IPS DF 6.9 (cell line): Measurements from ENCODE around the gene NDUFS6.

Experiments used
- DNase-seq: peaks from one replicate; pipeline ENCODE4 v3.0.0-alpha.2; 2013; ENCODE audit warnings: low read depth, low spot score
- H3K27ac ChIP-seq: one replicate; pipeline ENCODE4 v1.5.1; 2013; ENCODE audit warnings: low read length, control low read depth
- H3K27me3 ChIP-seq: 2 replicates; pipeline ENCODE4 v1.6.1; 2013; ENCODE audit warnings: mild to moderate bottlenecking, low read length; ENCODE audit not compliant: control insufficient read depth, insufficient read depth
- H3K36me3 ChIP-seq: 2 replicates; pipeline ENCODE4 v1.6.1; 2013; ENCODE audit warnings: low read length; ENCODE audit not compliant: control insufficient read depth, insufficient read depth
- H3K4me1 ChIP-seq: 2 replicates; pipeline ENCODE4 v1.6.1; 2013; ENCODE audit warnings: low read length; ENCODE audit not compliant: control insufficient read depth, insufficient read depth
- H3K4me3 ChIP-seq: 2 replicates; pipeline ENCODE4 v1.5.1; 2013; ENCODE audit warnings: mild to moderate bottlenecking, low read length
- H3K9me3 ChIP-seq: 2 replicates; pipeline ENCODE4 v1.6.1; 2013; ENCODE audit warnings: low read length, inconsistent platforms; ENCODE audit not compliant: control insufficient read depth, insufficient read depth
- WGBS: extraction: QIAGEN DNeasy Blood & Tissue Kit; methylation state at CpG from one replicate; pipeline ENCODE4 v1.1.7; 2013; ENCODE audit warnings: mixed read lengths, missing lambda C conversion rate; ENCODE audit not compliant: insufficient read length, insufficient coverage; 5-methylcytosine and 5-hydroxymethylcytosine counted together

NDUFS6 gene

DNA sequence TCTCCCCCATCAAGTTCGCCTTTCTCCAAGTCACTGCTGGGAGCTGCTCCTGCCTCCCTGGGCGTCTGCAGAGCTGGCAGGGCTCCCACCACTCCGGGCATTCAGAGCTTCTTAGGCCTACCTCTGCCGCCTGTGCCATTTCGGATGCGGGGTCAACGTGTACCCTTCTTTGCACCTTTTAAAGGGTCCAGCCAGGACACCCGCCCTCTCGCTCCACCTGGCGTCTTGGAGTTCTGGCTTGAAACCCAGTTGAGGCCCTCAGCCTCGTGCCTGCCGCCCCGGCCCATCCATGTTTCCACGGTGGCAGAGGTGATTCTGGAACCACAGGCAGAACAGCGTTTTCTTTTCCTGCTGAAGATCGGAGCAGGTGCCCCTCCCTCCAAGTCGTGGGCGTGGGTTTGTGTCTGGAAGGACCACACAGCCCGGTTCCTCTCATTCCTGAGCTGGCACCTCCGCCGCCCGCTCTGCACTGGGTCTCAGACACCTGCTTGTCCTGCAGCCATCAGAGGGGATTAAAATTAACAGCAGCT is 32.9 kb downstream of the NDUFS6 start:
- Histone ChIP-seq H3K4me3 (no peak overlapping the region), H3K27ac (no peak overlapping the region), H3K27me3 (no peaks in the 10 kb centered on the region), H3K36me3 (no peaks in the 10 kb centered on the region; the same call in 1 of the 2 replicates), H3K9me3 (no peaks in the 10 kb centered on the region), H3K4me1 (no peaks in the 10 kb centered on the region; the same call in 1 of the 2 replicates)
- DNase-seq, result no peak
- WGBS, result no CpG with 5 or more reads among the region's 22 CpGs

DNA sequence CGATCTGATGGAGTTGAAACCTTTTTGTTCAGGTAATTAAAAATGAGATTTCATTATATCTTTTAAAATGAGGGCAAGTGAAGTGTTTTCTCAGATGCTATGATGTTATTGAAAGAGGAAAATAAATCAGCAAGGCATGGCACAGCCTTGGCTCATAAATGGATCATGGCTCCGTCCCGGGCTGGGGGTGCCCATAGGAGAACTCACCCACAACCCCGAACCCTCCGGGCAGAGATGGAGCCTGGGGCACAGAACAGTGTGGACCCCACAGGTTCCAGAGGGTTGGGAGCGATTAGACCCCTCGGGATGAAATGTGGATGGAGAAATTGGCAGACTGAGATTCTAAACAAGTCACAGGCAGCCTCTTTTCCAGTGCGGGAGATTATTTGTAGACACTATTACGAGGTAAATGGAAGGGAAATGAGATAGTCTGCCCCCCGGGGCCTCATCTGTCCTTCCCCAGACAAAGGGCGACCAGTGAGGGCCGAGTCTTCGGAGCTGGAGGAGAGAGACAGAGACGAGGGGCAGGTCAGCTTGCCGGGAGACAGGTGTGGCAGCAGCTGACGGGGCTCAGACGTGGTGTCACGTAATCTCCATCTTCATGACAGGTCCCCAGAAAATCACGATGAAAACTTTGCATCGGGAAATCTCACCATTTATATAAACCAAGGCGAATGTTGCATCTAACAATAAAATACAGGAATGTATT is 33.7 kb downstream of the NDUFS6 start:
- Histone ChIP-seq H3K9me3 (no peaks in the 10 kb centered on the region), H3K4me3 (no peak overlapping the region), H3K27ac (no peak overlapping the region), H3K4me1 (no peaks in the 10 kb centered on the region; the same call in 1 of the 2 replicates), H3K27me3 (no peaks in the 10 kb centered on the region), H3K36me3 (no peaks in the 10 kb centered on the region; the same call in 1 of the 2 replicates)
- WGBS, result no CpG with 5 or more reads among the region's 21 CpGs
- no peak for DNase-seq

DNA sequence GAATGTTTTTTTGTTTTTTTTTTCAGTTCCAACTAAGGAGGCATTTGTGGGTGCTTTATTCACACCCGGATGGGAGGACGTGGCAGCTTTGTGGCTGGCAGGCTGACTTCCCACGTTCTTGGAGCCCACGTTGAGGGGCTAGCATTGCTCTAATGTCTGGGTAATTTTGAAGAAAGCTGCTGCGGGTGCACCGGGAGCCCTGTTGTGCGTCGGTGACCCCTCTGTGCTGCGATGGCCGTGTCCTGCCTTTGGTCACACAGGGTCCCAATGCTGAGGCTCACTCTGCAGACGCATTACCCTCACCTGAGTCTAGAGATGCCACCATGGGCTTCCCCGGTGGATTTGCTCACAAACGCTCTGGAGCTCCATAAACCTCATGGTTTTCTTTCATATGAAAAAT is 34.2 kb downstream of the NDUFS6 start:
- Histone ChIP-seq H3K4me1 (no peaks in the 10 kb centered on the region; the same call in 1 of the 2 replicates), H3K9me3 (no peaks in the 10 kb centered on the region), H3K27ac (no peak overlapping the region), H3K27me3 (no peaks in the 10 kb centered on the region), H3K36me3 (no peaks in the 10 kb centered on the region; the same call in 1 of the 2 replicates), H3K4me3 (no peak overlapping the region)
- no peak for DNase-seq
- no CpG with 5 or more reads among the region's 13 CpGs for WGBS

DNA sequence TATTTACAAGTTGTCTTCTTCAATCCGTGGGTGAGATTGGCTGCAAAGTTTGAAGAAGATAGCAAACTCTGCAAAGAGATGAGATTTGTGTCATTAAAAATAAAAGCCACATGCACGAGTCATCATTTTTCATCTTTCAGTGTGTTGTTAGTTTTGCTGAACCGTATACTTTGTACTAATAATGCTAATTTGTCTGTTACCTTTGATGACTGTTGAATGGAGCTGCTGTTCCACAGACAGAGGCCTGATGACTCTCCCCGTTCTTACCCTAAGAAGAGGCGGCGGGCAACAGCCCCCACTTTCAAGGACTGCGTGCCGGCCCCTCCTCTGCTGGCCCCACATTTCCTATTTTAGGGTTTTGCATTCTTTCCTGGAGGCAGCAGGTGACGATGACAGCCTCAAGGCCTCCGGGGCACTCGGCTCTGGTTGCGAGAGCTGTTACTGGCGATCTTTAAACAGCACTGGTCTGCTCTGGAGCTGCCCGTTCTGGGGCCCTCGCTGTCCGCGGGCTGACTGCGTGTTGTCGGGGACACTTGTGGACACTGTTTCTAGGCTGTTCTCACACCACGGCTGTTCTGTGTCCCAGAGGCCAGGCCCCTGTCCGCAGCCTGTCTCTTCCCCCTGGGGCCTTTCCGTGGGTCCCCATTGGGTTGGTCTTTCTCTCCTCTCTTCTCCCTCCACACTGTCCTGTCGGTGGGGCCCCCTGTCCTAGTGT is 35.1 kb downstream of the NDUFS6 start:
- H3K36me3 ChIP-seq, result no peaks in the 10 kb centered on the region; the same call in 1 of the 2 replicates
- H3K27ac ChIP-seq, result no peak overlapping the region
- H3K9me3 ChIP-seq, result no peaks in the 10 kb centered on the region
- DNase-seq, result no peak
- no peak overlapping the region for H3K4me3 ChIP-seq
- H3K27me3 ChIP-seq, result no peaks in the 10 kb centered on the region
- no CpG with 5 or more reads among the region's 23 CpGs for WGBS
- peaks cover 2% of the 10 kb centered on the region; the same call in 1 of the 2 replicates for H3K4me1 ChIP-seq

DNA sequence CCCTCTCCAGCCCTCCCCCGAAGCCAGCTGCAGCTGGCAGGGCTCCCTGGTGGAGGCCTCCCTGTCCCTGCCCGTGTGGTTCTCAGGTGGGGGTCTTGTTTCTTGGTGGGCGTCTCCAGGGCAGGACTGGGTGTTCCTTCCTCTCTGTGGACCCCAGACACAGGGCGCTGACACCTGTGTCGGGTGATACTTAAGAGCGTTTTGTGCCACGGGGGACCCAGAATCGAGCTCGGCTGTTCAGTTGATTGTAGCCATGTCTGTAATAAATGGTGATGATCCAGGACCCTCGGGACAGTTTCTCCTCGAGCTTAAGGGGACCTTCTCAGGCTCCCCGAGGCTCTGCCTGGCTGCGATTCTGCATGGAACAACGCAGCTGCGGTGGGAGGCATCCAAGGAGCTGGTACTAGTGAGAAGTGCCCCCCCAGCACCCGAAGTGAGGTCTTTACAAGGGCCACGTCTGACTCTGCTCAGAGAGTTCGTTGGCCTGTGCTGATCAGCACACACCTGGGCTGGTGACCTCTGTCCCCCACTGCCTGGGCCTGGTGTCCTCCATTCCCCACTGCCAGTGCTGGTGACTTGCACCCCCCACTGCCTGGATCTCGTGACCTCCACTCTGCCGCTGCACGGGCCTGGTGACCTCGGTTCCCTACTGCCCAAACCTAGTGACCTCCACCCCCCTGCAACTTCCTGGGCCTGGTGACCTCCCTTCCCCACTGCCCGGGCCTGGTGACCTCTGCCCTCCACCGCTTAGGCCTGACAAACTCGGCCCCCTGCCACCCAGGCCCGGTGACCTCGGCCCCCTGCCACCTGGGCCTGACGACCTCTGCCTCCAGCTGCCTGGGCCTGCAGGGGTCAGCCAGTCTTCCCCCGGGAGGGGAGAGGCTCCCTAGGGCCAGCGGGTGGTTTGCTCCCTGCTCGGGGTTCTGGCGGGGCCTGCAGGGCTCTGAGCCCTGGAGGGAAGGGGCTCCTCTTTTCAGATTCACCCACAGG is 36.0 kb downstream of the NDUFS6 start:
- H3K4me3 ChIP-seq, result no peak overlapping the region
- H3K27me3 ChIP-seq, result no peaks in the 10 kb centered on the region
- H3K9me3 ChIP-seq, result no peaks in the 10 kb centered on the region
- no peak overlapping the region for H3K27ac ChIP-seq
- DNase-seq, result no peak
- H3K36me3 ChIP-seq, result no peaks in the 10 kb centered on the region; the same call in 1 of the 2 replicates
- no CpG with 5 or more reads among the region's 32 CpGs for WGBS
- H3K4me1 ChIP-seq, result peaks cover 3% of the 10 kb centered on the region; the same call in 1 of the 2 replicates

DNA sequence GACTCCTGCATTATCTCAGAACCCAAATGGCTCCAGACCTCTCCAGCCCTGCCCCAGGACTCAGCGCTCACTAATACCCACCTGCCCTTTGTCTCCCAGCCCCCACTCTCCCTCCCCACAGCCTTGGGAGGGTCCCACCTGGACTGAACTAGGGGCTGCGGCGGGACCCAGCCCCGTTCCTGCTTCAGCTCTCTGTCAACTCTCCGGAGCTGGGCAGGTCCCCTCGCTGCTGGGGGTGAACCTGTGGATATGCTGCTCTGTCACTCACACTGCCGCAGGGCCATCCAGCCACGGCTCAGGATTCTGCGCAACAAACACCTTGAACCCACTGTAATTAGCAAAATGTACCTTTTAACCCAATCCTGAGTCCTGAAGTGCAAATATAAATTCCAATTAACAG is 36.8 kb downstream of the NDUFS6 start:
- Histone ChIP-seq H3K4me1 (peaks cover 3% of the 10 kb centered on the region; the same call in 1 of the 2 replicates), H3K27me3 (no peaks in the 10 kb centered on the region), H3K9me3 (no peaks in the 10 kb centered on the region), H3K4me3 (no peak overlapping the region), H3K27ac (no peak overlapping the region), H3K36me3 (no peaks in the 10 kb centered on the region; the same call in 1 of the 2 replicates)
- WGBS, result no CpG with 5 or more reads among the region's 9 CpGs
- no peak for DNase-seq

DNA sequence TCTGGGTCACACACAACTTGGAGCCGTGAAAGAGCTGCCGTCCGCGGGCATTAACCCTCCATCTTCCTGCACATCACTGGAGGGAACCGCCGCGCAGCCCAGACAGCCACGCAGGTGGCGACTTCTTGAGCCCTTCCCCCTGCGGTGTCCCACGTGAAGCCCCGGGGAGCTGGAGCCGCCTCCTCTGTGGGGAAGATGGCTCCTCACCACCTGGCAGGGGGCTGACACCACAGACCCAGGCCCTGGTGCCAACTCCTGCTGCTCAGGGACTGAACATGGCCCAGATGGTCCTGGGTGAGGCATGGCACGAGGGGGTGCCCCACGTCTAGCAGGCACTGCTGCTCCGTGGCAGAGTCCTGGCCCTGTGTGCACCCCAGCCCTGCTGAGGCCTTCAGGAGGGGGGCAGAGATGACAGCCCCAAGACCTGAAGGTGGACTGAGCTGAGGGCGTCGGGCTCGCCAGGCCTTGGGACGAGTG is 38.9 kb downstream of the NDUFS6 start:
- no peak for DNase-seq
- WGBS, result no CpG with 5 or more reads among the region's 20 CpGs
- no peaks in the 10 kb centered on the region for H3K9me3 ChIP-seq
- no peak overlapping the region for H3K27ac ChIP-seq
- H3K36me3 ChIP-seq, result no peaks in the 10 kb centered on the region; the same call in 1 of the 2 replicates
- no peaks in the 10 kb centered on the region for H3K27me3 ChIP-seq
- H3K4me3 ChIP-seq, result no peak overlapping the region
- peaks cover 3% of the 10 kb centered on the region; the same call in 1 of the 2 replicates for H3K4me1 ChIP-seq

DNA sequence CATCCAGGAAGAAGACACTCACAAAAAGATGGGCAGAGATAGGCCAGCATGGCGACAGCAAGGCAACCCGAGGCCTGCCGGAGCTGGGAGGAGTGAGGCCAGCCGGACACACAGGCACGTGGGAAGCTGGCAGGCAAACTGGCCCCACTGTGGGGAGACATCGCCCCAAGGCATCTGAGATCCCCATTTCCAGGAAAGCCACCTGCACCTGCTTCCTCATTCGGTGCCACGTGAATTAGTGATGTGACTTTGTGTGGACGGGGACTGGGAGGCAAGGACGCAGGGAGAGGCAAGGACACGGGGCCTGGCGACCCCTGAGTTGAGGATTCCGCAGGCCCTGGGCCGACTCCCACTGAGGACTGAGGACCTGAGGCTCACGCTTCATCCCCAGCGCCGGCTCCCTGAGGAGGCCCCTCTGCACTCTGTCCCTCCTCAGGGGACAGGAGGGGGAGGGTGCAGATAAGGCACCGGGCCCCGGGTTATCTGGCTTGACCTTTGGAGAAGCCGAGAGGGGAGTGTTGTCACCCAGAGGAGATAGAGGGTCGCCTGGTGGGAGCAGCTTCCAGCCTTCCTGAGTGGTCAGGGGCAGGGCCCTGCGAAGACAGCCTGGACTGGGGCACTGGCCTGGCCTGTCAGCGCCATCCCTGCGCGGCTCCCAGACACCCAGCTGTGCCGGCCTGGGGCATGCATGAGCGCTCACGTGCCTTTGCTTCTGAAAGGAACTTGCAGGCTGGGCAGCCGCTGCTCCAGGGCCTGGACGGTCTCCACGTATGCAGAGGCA is 39.7 kb downstream of the NDUFS6 start:
- Histone ChIP-seq H3K27ac (no peak overlapping the region), H3K4me1 (peaks cover 3% of the 10 kb centered on the region; the same call in 1 of the 2 replicates), H3K9me3 (no peaks in the 10 kb centered on the region), H3K4me3 (no peak overlapping the region), H3K36me3 (no peaks in the 10 kb centered on the region; the same call in 1 of the 2 replicates), H3K27me3 (no peaks in the 10 kb centered on the region)
- no CpG with 5 or more reads among the region's 31 CpGs for WGBS
- DNase-seq, result no peak
